ENCODE measurements around the gene VPS37C.

VPS37C gene

GRCh38 chr11:61111786-61112517 is 49.3 kb downstream of the VPS37C start:
- no peak overlapping the region for H3K27ac ChIP-seq
- TF ChIP-seq, protein P1, sequence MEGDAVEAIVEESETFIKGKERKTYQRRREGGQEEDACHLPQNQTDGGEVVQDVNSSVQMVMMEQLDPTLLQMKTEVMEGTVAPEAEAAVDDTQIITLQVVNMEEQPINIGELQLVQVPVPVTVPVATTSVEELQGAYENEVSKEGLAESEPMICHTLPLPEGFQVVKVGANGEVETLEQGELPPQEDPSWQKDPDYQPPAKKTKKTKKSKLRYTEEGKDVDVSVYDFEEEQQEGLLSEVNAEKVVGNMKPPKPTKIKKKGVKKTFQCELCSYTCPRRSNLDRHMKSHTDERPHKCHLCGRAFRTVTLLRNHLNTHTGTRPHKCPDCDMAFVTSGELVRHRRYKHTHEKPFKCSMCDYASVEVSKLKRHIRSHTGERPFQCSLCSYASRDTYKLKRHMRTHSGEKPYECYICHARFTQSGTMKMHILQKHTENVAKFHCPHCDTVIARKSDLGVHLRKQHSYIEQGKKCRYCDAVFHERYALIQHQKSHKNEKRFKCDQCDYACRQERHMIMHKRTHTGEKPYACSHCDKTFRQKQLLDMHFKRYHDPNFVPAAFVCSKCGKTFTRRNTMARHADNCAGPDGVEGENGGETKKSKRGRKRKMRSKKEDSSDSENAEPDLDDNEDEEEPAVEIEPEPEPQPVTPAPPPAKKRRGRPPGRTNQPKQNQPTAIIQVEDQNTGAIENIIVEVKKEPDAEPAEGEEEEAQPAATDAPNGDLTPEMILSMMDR (conservative IDR thresholded peaks at IDR 0.05) = no peak

GRCh38 chr11:61111050-61111435 is 50.2 kb downstream of the VPS37C start:
- TF ChIP-seq, protein P1 (conservative IDR thresholded peaks at IDR 0.05) = no peak
- no peak overlapping the region for H3K27ac ChIP-seq

GRCh38 chr11:61110255-61111049 is 50.8 kb downstream of the VPS37C start:
- TF ChIP-seq, protein P1 (conservative IDR thresholded peaks at IDR 0.05) = no peak
- H3K27ac ChIP-seq = no peak overlapping the region

GRCh38 chr11:61109671-61110070 is 51.6 kb downstream of the VPS37C start:
- H3K27ac ChIP-seq = no peak overlapping the region
- TF ChIP-seq, protein P1 (conservative IDR thresholded peaks at IDR 0.05) = no peak

GRCh38 chr11:61108847-61109585 is 52.2 kb downstream of the VPS37C start:
- H3K27ac ChIP-seq = no peak overlapping the region
- TF ChIP-seq, protein P1 (conservative IDR thresholded peaks at IDR 0.05) = no peak

DNA sequence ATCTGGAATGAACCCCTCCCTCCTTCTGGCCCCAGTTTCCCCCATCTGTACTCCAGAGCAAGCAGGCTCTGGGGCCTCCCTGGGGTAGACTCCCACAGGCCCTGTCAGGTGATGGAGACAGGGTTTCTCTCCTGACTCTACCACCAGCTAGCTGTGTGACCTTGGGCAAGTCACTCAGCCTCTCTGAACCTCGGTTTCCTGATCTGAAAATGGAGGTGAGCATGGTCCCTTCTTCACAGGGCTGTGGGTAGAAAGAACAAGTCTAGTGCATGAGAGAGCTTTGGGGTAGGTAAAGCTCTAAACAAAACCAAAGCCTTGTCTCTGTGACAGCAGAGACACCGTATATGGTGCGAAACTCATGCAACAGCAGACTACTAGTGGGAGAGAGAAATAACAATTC is 53.3 kb downstream of the VPS37C start:
- TF ChIP-seq, protein P1 (conservative IDR thresholded peaks at IDR 0.05) = no peak
- no peak overlapping the region for H3K27ac ChIP-seq

- TF ChIP-seq, protein P1 (conservative IDR thresholded peaks at IDR 0.05) = no peak
- no peak overlapping the region for H3K27ac ChIP-seq
These were observed 54.2 kb downstream of the VPS37C start for GRCh38 chr11:61106894-61107470.

Measured in VCaP (cell line).